GM21619 (cell line): Measurements from ENCODE around the gene TTC3.

Experiments used
- ATAC-seq: cut with Tn5 transposase; IDR thresholded peaks from one replicate; pipeline ENCODE4 v1.9.1; 2021; ENCODE audit not compliant: unreplicated experiment

TTC3 gene

DNA sequence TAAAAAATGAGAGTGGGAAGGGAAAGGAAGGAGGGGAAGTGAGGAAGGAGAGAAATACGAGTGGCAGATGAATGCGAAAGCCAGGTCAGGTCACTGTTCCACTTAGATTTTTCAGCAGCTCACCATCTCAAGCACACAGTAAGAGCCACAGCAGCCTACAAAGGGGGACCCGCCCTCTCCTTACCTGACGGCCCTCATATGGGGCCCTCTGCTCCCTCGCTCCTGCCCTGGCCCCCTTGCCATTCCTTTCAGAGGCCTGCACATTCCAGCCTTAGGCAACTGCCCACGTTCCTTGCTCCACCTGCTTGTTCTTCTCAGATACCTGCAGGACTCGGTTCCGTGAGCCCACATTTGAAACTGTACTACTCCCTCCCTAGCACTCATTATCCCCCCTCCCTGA lies 172.1 kb downstream of the TTC3 start:
- no peak for ATAC-seq

DNA sequence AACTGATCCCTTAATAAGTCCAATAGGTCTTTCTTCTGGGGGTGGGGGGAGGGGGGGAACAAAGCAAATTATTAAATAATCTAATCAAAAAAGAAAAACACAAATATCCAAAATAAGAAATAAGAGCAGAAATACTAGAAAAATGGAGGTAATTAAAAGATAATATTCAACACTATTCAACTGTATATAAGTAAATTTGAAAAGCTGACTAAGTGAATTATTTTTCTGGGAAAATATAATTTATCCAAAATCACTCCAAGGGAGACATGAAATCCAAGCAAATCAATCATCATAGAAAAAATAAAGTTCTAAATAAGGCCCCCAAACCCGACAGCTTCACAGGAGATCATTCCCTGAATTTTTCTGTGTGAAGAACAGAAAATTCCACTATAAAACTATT lies 175.2 kb downstream of the TTC3 start:
- no peak for ATAC-seq

DNA sequence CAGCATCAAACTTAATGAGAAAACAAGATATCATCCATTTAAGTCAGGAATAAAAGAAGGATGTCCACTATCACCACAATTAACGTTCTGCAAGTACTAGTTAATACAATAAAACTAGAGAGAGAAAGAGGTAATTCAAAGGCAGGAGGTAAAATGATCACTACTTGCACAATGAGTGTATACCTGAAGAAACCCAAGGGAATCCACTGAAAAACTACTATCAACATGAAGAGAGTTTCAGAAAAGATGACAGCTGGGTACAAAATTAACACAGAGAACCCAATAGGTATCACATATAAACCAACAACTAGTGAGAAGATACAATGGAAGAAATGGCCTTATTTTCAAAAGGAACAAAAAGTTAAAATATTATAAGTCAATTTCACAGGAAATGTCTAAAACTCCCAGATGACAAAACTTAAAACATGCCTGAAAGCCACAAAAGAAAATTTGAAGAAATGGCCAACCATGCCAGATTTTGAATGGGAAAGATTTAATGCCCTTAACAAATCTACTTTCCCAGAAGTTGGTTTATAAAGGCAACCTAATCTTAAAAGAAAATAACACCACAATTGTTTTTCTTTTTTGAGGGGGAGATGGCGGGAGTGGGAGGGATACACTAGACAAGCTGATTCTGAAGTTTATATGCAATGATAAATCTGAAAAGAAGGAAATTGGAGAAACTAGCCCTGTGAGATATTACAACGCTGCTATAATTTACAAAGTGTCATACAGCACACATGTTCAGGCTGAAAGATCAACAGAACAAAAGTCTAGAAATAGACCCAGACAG lies 176.3 kb downstream of the TTC3 start:
- no peak for ATAC-seq

DNA sequence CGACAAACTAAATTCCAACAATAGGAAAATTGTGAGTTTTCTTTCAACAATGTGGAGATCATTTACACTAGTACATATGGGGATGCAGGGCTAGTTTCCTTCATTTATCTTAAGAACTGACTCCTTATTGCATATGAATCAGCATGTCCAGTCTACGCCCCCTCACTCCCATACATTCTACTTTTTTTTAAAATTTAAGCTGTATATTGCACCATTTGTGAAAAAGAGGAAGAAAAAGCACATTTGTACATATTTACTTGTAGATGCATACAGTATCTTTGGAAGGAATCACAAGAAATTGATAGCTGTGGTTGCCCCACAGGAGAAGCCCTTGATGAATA lies 178.2 kb downstream of the TTC3 start:
- no peak for ATAC-seq
